B cell (primary cell): Measurements from ENCODE around the gene TENM4.

Experiments used
- CTCF ChIP-seq: fragments of 200-600 bp; IDR thresholded peaks from one replicate; pipeline ENCODE4 v1.8.0; 2022; ENCODE audit warnings: antibody characterized with exemption, mild to moderate bottlenecking
- EZH2 ChIP-seq: IDR thresholded peaks from 2 replicates; pipeline ENCODE4 v1.6.1; 2012; ENCODE audit warnings: borderline replicate concordance, low read depth, mild to moderate bottlenecking, moderate library complexity, low read length; ENCODE audit not compliant: insufficient read depth, poor library complexity, severe bottlenecking

DNA sequence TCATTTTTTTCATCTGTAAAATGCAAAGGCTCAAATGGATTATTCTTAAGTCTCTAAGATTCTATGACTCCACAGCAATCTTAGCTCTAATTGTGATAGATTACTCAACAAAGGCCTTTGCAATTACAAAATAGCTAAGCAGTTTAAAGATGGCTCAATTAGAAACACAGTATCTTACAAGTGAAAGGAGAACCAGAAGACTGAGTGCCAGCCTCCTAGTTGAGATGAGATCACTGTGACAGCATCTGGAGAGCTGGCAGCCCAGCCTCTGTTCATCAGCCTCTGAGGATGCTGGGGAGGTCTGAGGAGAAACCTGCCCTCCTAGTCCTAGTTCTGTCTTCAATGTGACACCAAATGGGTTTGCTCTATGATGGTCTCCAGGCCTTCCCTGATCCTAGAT, 707.8 kb downstream of the TENM4 start:
- TF ChIP-seq CTCF (no peak), EZH2 (no peak)
